Muscle of leg (tissue), 11 donors: ENCODE results near the gene CNPY1. TPM values are rescaled to one million over a fixed set of nuclear protein-coding genes. Genes with fewer than 3 reads are reported as not detected.

Experiments used
- DNase-seq: peaks from one replicate; pipeline ENCODE4 v3.0.0; 2013
- H3K27ac ChIP-seq: one replicate; pipeline ENCODE4 v1.5.1; 2013; ENCODE audit warnings: mild to moderate bottlenecking, low read length, control low read depth
- H3K27me3 ChIP-seq: one replicate; pipeline ENCODE4 v1.6.1; 2013; ENCODE audit warnings: low read length; ENCODE audit not compliant: control insufficient read depth, insufficient read depth
- H3K36me3 ChIP-seq: one replicate; pipeline ENCODE4 v1.6.1; 2013; ENCODE audit warnings: low read length; ENCODE audit not compliant: control insufficient read depth, insufficient read depth
- H3K4me1 ChIP-seq: one replicate; pipeline ENCODE4 v1.6.1; 2013; ENCODE audit warnings: low read length; ENCODE audit not compliant: control insufficient read depth, insufficient read depth
- H3K4me3 ChIP-seq: one replicate; pipeline ENCODE4 v1.5.1; 2013; ENCODE audit warnings: low read length, control low read depth
- H3K9me3 ChIP-seq: replicated peaks from 2 replicates; pipeline ENCODE4 v1.6.1; 2013; ENCODE audit warnings: low read depth, low read length; ENCODE audit not compliant: control insufficient read depth
- WGBS: methylation state at CpG from one replicate; pipeline ENCODE4 v1.1.5; 2013; ENCODE audit warnings: missing lambda C conversion rate; ENCODE audit not compliant: insufficient coverage; 5-methylcytosine and 5-hydroxymethylcytosine counted together
- polyA plus RNA-seq, 8 donors: library from polyadenylated mRNA; unstranded; fragments of 120-200 nt; gene quantifications; one replicate each; pipeline versions ENCODE4 v1.2.1 to v1.2.3, GENCODE V29; 2013; ENCODE audit warnings: inconsistent platforms in 1 of 8, low replicate concordance in 1 of 8; ENCODE audit not compliant: insufficient read length in 8 of 8, insufficient read depth in 1 of 8
- total RNA-seq: library from RNA; stranded (reverse); fragments of 120-200 nt; gene quantifications from one replicate; pipeline ENCODE4 v1.2.4, GENCODE V29; 2013

The CNPY1 gene
- total and polyA plus RNA-seq, 9 donors: 0.11 to 0.44 (median 0.18) TPM; not detected in 6

DNA sequence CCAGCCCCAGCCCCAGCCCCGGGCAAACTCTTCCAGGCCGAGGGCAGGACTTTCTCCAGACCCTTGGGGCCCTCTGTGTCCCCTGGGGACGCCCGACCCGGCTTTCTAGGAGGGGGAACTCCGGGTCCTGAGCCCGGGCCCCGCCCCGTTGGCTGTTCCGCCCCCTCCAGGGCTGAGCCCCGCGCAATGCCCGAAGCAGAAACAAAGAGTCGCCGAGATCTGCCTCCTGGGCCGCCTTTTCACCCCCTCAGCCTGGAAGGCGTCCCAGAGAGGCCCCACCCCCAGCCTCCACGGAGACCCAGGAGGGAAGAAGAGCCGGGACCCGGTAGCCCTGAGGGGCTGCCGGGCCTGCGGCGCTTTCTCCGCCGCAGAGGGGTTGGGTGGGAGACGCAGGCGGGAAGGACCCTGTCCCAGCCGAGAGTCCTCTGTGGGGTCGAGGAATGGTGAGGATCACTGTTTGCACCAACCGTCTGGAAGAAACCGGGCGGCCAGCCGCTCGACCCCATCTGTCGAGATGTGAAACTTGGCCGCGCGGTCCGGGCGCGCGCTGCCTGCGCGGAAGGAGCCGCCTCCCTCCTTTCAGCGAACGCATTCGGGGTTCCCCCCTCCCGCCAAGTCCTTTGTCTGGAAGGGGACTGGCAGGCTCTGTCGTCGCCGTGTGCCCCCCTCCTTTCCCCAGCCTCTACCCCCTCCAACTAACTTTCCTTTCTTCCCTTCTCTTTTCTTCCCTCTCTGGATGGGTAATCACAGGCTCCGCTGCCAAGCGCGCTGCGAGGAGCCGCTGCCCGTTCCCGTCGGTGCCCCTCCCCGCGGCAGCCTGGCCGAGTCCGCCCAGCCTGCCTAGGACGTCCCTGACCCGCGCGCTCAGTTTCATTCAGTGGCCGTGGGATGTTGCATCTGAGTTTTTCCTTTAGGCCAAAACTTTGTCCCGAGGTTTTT is 78.2 kb downstream of the CNPY1 start:
- Histone ChIP-seq H3K36me3 (no peaks in the 10 kb centered on the region), H3K4me3 (no peak overlapping the region), H3K27me3 (peaks cover 98% of the 10 kb centered on the region), H3K27ac (no peak overlapping the region), H3K9me3 (no peaks in the 10 kb centered on the region), H3K4me1 (peaks cover 22% of the 10 kb centered on the region)
- no peak for DNase-seq
- 0% methylated on average over 58 of the region's 70 CpGs for WGBS

GRCh38 chr7:155466814-155467733 is 79.3 kb downstream of the CNPY1 start:
- DNase-seq: no peak
- Histone ChIP-seq H3K9me3 (no peaks in the 10 kb centered on the region), H3K4me1 (peaks cover 18% of the 10 kb centered on the region), H3K4me3 (no peak overlapping the region), H3K27me3 (peaks cover 97% of the 10 kb centered on the region), H3K36me3 (no peaks in the 10 kb centered on the region), H3K27ac (no peak overlapping the region)
- 2% methylated on average over 43 of the region's 78 CpGs for WGBS

GRCh38 chr7:155466142-155466813 is 80.1 kb downstream of the CNPY1 start:
- DNase-seq: no peak
- Histone ChIP-seq H3K4me3 (no peak overlapping the region), H3K36me3 (no peaks in the 10 kb centered on the region), H3K4me1 (peaks cover 18% of the 10 kb centered on the region), H3K27ac (no peak overlapping the region), H3K27me3 (peaks cover 97% of the 10 kb centered on the region), H3K9me3 (no peaks in the 10 kb centered on the region)
- WGBS: 2% methylated on average over 39 of the region's 42 CpGs

- Histone ChIP-seq H3K4me3 (no peak overlapping the region), H3K4me1 (peaks cover 18% of the 10 kb centered on the region), H3K27ac (no peak overlapping the region), H3K36me3 (no peaks in the 10 kb centered on the region), H3K9me3 (no peaks in the 10 kb centered on the region), H3K27me3 (peaks cover 97% of the 10 kb centered on the region)
- WGBS: 0% methylated on average over 2 of the region's 9 CpGs
- DNase-seq: no peak
Measured at GRCh38 chr7:155465761-155466141, 80.6 kb downstream of the CNPY1 start.

DNA sequence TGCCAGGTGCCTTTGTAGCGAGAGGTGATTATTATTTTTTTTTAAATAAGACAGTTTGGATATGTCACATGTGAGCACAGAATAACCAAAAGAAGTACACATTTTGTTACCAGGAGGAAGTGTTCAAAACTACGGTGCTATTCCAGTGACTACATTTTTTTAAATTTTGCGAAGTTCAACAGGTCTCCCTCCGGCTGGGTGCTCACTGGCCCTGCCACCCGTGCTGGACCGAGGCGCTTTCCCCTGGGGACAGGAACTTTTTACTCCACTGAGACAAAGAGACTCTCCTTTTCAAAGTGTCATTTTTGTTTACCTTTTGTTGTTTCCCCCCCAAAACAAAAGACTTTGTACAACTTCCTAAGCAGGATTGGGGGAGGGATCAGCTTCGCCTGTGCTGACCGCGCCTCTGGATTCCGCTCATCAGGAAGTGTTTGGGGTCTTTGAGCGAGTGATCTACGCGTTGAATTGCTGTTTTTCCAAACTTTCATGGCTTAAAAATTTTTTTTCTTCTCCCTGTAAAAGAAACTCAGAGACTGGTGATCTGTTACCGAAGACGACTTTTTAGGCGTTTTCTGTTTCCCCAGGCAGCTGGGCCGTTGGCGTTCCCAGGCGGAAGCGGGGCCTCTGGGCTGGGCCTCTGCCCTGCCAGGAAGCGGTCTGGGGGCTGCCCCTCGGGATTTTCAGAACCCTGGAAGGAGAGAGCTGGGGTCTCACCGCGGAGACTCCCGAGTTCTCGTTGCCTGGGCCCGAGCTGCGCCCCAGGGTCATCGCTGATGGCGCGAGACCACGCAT is 81.2 kb downstream of the CNPY1 start:
- no peak overlapping the region for H3K27ac ChIP-seq
- H3K27me3 ChIP-seq: peaks cover 97% of the 10 kb centered on the region
- no peak for DNase-seq
- H3K36me3 ChIP-seq: no peaks in the 10 kb centered on the region
- WGBS: 4% methylated on average over 26 of the region's 33 CpGs
- H3K4me3 ChIP-seq: no peak overlapping the region
- H3K9me3 ChIP-seq: no peaks in the 10 kb centered on the region
- H3K4me1 ChIP-seq: peaks cover 18% of the 10 kb centered on the region

GRCh38 chr7:155464183-155464582 is 82.2 kb downstream of the CNPY1 start:
- H3K4me1 ChIP-seq: peaks cover 22% of the 10 kb centered on the region
- H3K27ac ChIP-seq: no peak overlapping the region
- DNase-seq: no peak
- peaks cover 97% of the 10 kb centered on the region for H3K27me3 ChIP-seq
- no peaks in the 10 kb centered on the region for H3K36me3 ChIP-seq
- WGBS: 0% methylated on average over 1 of the region's 6 CpGs
- no peaks in the 10 kb centered on the region for H3K9me3 ChIP-seq
- no peak overlapping the region for H3K4me3 ChIP-seq

- H3K27me3 ChIP-seq: peaks cover 95% of the 10 kb centered on the region
- no peaks in the 10 kb centered on the region for H3K9me3 ChIP-seq
- H3K4me3 ChIP-seq: no peak overlapping the region
- H3K4me1 ChIP-seq: peaks cover 22% of the 10 kb centered on the region
- no peak for DNase-seq
- WGBS: 10% methylated on average over 15 of the region's 15 CpGs
- no peaks in the 10 kb centered on the region for H3K36me3 ChIP-seq
- H3K27ac ChIP-seq: no peak overlapping the region
Measured at GRCh38 chr7:155463114-155463811, 83.1 kb downstream of the CNPY1 start.

- 5% methylated on average over 27 of the region's 33 CpGs for WGBS
- no peak for DNase-seq
- Histone ChIP-seq H3K36me3 (no peaks in the 10 kb centered on the region), H3K4me1 (peaks cover 19% of the 10 kb centered on the region), H3K27me3 (peaks cover 90% of the 10 kb centered on the region), H3K4me3 (no peak overlapping the region), H3K27ac (no peak overlapping the region), H3K9me3 (no peaks in the 10 kb centered on the region)
Measured at GRCh38 chr7:155462163-155462735, 84.1 kb downstream of the CNPY1 start.

GRCh38 chr7:155461631-155462030 is 84.7 kb downstream of the CNPY1 start:
- WGBS: no CpG with 5 or more reads among the region's 3 CpGs
- Histone ChIP-seq H3K36me3 (no peaks in the 10 kb centered on the region), H3K9me3 (no peaks in the 10 kb centered on the region), H3K27me3 (peaks cover 89% of the 10 kb centered on the region), H3K4me3 (no peak overlapping the region), H3K4me1 (peaks cover 20% of the 10 kb centered on the region), H3K27ac (no peak overlapping the region)
- DNase-seq: no peak
